Ammon's horn (tissue), 1 donor: ENCODE results near the gene CSNK1G1.
"Not testable (repeated sequence)": the region's sequence is repeated elsewhere in the genome, so short reads cannot be mapped to it uniquely, and the experiment has no call there.

ENCODE experiments used
- DNase-seq: peaks from one replicate; pipeline ENCODE4 v3.0.0-alpha.2; 2016; ENCODE audit warnings: low spot score

CSNK1G1 gene

DNA sequence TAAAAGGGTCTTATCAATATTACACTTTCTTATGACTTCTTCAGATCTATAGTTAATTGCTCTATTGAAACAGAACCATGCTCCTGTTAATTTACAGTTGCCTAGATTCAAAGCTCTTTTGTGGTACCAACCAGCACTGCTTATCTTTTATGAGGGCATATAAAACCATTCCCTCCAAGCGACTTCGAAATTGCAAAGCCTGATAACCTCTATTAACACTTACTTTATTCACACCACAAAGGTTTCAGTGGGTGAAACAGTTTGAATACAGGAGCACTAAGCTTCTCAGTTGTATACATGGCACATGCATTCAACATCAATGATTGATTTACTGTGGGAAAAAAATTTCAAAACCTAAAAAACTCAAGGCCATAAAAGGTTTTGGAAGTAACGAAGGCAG lies 118.3 kb downstream of the CSNK1G1 start:
- DNase-seq, result no peak

- no peak for DNase-seq
Observed at GRCh38 chr15:64236156-64236894, 119.6 kb downstream of the CSNK1G1 start.

- no peak for DNase-seq
Observed at GRCh38 chr15:64235552-64235951, 120.4 kb downstream of the CSNK1G1 start.

GRCh38 chr15:64233299-64233698 lies 122.7 kb downstream of the CSNK1G1 start:
- DNase-seq, result no peak

DNA sequence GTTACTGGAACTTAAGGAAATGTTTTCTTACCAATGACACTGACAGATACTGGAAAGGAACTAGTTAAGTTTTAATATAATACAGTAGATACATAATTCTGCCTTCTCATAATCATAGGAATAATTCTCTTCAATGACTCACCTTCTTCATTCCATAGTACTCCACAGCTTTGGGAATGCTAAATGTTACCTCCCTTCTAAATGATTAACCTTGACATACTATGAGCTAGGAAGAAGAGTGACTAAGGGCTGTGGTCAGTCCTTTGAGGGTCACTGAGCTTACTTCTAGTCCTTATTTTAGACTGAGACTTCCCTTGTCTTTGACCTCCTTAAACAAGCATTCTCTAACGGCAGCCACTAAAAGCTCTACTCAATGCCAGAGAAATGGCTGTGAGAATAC lies 123.6 kb downstream of the CSNK1G1 start:
- no peak for DNase-seq

DNA sequence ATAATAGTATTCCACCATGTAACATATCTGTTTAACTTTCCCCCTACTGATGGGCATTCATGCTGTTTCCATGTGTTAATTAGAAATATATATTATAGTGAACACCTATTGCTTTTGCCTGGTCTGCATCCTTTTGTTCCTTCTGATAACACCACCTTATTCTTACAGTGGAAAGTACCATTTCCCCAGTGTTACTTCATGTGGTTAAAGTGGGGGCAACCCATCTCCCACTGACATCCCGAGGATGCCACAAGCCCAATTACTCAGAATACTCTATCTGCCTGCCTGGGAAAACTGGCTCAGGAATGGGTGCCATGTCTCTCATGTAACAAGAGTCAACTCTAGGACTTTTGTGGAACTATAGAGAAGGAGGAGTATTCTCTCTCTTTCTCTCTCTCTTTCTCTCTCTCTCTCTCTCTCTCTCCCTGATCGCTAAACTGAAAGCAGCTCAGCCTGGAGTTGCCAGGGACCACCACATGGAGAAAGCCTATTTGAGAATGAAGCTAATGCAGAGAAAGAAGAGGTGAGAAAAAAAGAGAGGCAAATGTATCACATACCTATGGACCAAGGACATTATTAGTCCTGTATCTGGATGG lies 126.7 kb downstream of the CSNK1G1 start:
- DNase-seq, result no peak

DNA sequence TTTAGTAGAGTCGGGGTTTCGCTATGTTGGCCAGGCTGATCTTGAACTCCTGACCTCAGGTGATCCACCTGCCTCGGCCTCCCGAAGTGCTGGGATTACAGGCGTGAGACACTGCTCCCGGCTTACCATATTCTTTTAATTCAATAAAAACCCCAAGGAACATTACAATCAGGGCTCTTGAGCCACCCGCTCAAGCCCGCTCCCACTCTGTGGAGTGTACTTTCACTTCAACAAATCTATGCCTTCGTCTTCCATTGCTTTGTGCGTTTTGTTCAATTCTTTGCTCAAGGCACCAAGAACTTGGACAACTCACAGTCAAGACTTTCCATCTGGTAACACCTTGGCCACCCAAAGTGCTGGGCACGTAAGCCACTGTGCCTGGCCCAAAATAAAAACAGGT lies 130.2 kb downstream of the CSNK1G1 start:
- DNase-seq, result no peak

DNA sequence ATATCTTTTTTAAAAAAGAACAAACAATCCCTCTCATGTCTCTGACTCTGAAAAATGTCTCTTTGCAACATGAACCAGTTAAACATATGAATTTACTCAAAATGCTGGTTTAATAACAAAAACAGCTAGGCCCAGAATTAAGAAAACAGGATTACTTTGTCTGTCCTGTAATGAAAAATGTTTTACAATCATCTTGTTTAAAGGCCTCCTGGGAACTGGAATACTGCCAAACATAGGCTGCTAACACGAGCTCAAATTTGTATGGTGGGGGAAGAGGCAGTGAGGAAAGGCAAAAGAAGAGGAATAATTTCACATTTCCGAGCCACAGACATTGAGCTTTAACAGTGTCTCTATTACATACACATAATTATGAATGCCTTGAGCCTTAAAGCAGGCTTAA lies 131.5 kb downstream of the CSNK1G1 start:
- peak; percentile 60 for DNase-seq

DNA sequence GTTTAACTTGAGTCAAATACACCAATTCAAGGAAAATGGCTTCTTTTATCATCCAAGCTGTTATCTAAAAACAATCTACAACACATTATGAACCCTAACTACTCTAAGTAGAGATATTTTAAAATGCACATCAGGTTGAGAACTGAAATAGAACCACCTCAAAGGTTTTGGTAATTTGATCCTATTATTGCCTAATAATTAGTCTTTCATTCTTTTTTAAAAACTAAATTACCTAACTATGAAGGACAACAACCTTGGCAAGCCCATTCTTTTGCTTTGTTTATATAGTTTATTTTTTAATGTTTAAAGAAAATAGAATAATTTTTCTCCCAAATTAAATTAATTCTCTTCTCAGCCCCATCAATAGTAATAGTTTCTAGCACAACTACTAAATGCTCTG lies 132.1 kb downstream of the CSNK1G1 start:
- no peak for DNase-seq

DNA sequence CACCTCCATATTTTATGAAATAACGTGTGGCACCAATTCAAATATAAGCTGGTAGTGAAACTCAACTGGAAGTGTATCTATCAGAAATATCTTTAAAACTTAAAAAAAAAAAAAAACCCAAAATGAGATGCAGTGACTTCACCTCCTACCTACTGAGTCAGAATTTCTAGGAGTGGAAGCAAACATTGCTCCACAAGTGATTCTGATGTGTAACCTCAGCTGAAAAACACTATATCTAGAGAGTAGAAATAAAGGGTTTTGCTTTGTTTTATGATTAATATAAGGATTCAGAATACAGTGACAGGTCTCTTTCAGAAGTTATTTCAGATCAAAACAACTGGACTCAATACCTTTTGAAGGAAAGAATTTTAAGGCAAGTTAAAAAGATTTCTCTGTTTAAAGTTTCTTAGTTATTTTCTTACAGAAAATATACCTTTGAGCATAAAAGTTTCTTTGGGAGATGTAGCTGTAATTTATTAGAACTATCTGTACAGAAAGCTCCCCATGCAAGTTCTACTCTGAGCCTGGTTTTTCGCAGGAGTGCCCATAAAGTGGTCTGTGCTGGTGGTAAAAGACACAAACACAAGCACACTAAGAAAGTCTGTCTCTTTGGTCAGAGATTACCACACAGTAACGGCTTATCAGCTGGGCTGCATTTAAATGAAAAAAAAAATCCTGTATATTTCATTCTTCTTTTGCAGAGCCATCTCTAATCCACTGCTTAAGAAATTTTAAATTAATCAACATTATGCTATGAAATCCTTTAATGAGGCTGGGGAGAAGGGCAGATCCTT lies 133.2 kb downstream of the CSNK1G1 start:
- no peak for DNase-seq

DNA sequence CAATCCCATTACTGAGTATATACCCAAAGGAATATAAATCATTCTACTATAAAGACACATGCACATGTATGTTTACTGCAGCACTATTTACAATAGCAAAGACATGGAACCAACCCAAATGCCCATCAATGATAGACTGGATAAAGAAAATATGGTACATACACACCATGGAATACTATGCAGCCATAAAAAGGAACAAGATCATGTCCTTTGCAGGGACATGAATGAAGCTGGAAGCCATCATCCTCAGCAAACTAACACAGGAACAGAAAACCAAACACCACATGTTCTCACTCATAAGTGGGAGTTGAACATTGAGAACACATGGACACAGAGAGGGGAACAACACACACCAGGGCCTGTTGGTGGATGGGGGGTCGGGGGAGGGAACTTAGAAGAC lies 134.1 kb downstream of the CSNK1G1 start:
- not testable (repeated sequence) for DNase-seq

DNA sequence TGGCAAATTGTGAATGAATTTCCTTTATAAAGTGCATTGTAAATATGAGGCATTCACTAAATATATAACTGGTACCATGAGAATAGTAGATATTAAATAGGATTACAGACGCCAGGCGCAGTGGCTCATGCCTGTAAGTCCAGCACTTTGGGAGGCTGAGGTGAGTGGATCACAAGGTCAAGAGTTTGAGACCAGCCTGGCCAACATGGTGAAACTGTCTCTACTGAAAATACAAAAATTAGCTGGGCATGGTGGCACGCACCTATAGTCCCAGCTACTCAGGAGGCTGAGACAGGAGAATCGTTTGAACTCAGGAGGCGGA lies 138.6 kb downstream of the CSNK1G1 start:
- not testable (repeated sequence) for DNase-seq

GRCh38 chr15:64216730-64217428 lies 139.1 kb downstream of the CSNK1G1 start:
- DNase-seq, result peak; percentile 40

DNA sequence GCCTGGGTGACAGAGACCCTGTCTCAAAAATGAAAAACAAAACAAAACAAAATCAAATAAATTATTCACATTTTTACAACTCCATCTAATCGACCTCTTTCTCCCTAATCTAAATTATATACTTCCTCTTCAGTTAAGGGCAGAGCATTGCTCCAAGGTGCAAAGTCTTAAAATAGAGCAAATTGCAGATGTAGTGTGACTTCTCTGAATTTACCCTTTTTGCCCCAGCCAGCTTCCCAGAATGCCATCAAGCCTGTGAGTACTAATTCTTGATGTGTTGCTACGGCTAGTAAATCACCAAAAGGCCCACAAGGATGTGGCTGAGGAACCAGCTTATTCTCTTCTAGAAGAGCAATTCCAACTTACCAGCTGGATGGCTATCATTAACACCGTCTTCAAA lies 139.8 kb downstream of the CSNK1G1 start:
- no peak for DNase-seq

GRCh38 chr15:64213646-64214045 lies 142.3 kb downstream of the CSNK1G1 start:
- DNase-seq, result no peak

DNA sequence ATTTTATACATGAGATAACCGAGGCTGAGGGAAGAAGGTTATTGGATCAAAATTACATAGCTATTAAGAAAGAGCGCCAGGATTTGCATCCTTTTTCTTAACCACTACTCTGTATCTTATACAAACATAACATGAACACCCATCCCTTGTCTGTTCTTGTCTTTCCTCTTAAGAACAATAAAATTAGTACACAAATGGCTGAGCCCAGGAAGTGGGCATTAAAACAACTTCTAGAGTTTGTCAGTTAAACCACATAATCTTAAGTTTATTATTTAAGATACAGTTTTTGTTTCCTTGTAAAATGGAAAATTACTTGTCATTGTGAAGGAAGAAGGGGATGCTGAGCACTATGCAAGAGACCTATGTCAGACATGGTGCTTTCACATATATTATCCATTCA lies 144.3 kb downstream of the CSNK1G1 start:
- no peak for DNase-seq

DNA sequence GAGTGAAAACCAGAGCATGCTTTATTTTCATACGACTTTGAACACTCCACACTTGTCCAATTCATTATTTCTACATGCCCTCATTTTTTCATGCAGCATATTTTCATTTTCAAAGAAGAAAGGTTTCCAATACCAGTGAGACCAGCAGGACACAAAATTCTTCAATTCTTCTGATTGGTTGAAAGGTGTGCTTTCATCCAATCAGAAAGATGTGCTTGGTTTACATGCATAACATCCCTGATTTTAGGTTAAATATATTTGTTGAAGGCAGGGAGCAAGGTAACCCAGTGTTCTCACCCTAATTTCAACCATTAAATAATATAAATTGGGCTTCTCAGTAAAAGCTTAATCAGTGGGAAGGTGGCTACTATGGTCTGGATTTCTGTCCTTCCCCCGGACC lies 145.6 kb downstream of the CSNK1G1 start:
- no peak for DNase-seq

DNA sequence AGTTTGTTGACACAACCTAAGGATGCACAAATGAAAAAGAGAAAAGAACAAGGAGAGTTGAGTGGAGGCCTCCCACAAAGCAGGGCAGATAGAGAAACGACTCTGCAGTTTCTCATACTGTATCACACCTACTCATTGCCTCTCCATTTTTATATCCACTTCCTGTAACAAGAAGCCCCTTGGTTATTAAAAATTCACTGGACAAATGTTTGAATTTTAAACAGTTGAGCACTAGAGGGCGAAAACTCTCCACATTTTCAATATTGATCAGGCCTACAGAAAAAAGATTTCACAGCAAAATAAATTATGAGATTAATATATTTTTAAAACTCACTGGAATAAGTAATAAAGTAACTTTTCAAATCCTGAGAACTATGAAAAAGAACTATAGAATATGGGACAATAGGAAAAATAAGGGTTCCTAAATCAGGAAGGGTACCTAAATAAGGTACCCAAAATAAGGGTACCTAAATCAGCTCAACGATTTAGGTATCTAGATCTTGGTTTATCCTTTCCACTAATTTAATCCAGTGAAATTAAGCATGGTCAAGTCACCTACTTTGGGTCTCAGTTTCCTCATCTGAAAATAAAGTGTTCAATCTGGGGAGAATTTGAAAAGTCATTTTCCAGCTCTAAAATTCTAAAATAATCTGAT lies 146.2 kb downstream of the CSNK1G1 start:
- DNase-seq, result no peak

DNA sequence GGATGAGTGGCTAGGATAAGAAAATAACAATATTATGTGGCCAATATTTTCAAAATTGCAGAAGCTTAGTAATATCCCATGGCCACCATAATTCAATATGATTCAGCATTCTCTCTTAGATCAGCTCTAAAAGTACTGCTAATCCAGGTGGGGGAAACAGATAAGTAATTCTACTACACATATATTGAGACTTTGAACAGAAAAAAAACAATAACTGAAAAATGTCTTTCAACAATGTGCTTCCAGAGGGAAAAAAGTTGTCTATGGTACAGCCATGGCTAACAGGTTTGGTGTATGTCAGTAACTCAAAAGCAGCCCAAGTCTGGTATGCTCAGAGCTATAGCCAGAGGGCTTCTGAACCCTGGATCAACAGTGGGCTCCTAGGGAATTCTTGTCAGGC lies 150.8 kb downstream of the CSNK1G1 start:
- DNase-seq, result no peak

GRCh38 chr15:64197425-64197824 lies 158.5 kb downstream of the CSNK1G1 start:
- DNase-seq, result no peak

- DNase-seq, result no peak
Observed at GRCh38 chr15:64193971-64194370, 162.0 kb downstream of the CSNK1G1 start.
